ENCODE data around the gene B3GAT1.

GRCh38 chr11:134398079-134398444 is 14.0 kb downstream of the B3GAT1 start:
- TF ChIP-seq CTCF (conservative IDR thresholded peaks at IDR 0.05 in 1 of 2, IDR thresholded peaks at IDR 0.05 in 1 of 2; ENCODE audit: low read depth in 1 of 2, low read length in 2 of 2) (no peak), EZH2 (IDR thresholded peaks at IDR 0.05; ENCODE audit: low read length, missing control alignments) (no peak)

Measured in fibroblast of lung (primary cell).